AG10803 (cell line): Measurements from ENCODE around the gene HAGH.
A peak's percentile ranks its signal among the peaks of the same experiment; 100 is the strongest.
"Not testable (repeated sequence)": the region's sequence is repeated elsewhere in the genome, so short reads cannot be mapped to it uniquely, and the experiment has no call there.

ENCODE experiments used
- DNase-seq: peaks from one replicate; pipeline ENCODE4 v3.0.0; 2010; ENCODE audit warnings: low read depth
- H3K4me3 ChIP-seq: 2 replicates; pipeline ENCODE4 v1.5.1; 2011; ENCODE audit warnings: mild to moderate bottlenecking, low read length, control low read depth
- TF ChIP-seq, protein P1 (sequence below): conservative IDR thresholded peaks from 2 replicates; pipeline ENCODE4 v1.5.1; 2011; ENCODE audit warnings: mild to moderate bottlenecking, low read length, control low read depth, inconsistent platforms

Gene HAGH

DNA sequence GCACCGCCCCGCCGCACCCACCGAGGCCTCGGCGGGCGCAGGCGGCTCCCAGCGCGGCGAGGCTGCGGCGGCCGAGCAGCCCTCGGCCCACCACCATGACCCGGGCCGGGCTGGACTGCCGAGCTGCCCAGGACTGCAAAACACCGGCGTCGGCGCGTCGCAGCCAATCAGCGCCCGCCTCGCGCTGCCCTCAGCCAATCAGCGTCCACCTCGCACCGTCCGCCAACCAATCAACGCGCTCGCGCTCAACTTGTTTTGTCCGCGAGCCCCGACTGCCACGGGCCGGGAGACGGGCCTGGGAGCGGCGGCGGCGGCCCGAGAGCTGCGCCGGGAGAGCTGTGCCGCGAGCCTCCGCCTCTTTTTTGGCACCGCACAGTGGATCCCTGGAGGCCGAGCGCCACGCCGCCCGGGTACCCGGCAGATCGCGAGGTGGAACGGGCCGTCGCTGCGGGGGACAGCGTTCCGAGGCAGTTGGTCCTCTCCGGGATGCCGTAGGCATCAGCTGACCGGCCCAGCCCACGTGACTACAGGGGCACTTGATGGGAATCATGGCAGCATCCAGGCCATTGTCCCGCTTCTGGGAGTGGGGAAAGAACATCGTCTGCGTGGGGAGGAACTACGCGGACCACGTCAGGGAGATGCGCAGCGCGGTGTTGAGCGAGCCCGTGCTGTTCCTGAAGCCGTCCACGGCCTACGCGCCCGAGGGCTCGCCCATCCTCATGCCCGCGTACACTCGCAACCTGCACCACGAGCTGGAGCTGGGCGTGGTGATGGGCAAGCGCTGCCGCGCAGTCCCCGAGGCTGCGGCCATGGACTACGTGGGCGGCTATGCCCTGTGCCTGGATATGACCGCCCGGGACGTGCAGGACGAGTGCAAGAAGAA lies at the start of gene HAGH, which contains the start of gene FAHD1:
HAGH (minus strand) TSS at position 135 of the 883 bp plus-strand sequence; CDS start at position 97, 38 bp downstream.
FAHD1 (plus strand) TSS at position 516 of the 883 bp plus-strand sequence; CDS start at position 549, 33 bp downstream.
- H3K4me3 ChIP-seq = peak within 1 kb of the TSS; percentile 99
- peak; percentile 96 for DNase-seq
- TF ChIP-seq, protein P1, sequence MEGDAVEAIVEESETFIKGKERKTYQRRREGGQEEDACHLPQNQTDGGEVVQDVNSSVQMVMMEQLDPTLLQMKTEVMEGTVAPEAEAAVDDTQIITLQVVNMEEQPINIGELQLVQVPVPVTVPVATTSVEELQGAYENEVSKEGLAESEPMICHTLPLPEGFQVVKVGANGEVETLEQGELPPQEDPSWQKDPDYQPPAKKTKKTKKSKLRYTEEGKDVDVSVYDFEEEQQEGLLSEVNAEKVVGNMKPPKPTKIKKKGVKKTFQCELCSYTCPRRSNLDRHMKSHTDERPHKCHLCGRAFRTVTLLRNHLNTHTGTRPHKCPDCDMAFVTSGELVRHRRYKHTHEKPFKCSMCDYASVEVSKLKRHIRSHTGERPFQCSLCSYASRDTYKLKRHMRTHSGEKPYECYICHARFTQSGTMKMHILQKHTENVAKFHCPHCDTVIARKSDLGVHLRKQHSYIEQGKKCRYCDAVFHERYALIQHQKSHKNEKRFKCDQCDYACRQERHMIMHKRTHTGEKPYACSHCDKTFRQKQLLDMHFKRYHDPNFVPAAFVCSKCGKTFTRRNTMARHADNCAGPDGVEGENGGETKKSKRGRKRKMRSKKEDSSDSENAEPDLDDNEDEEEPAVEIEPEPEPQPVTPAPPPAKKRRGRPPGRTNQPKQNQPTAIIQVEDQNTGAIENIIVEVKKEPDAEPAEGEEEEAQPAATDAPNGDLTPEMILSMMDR = no peak

GRCh38 chr16:1876066-1876465 lies 49.4 kb upstream of the HAGH start:
- not testable (repeated sequence) for H3K4me3 ChIP-seq, DNase-seq

DNA sequence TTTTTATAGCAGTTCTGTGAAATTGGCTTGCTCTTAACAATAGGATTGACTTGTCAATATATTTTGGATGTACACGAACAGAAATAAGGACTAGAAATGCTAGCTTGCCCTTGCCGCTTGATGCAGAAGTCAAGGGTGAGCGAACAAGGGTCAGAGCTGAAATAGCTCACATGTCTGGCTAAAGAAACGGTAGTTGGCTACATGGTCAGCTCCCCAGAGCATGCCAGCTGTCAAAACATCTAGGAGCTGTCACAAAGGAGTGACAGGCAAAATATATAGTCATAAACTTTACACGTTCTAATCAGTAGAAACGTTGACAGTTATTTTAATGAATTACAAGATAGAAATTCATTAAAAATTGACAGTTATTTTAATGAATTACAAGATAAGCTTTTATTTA lies 48.2 kb upstream of the HAGH start:
- no peak overlapping the region for H3K4me3 ChIP-seq
- TF ChIP-seq, protein P1 = no peak
- no peak for DNase-seq

- H3K4me3 ChIP-seq = peak within 1 kb of the TSS; percentile 36
- DNase-seq = no peak
- TF ChIP-seq, protein P1 = no peak
These were observed 45.5 kb upstream of the HAGH start, which contains the start of gene MEIOB for GRCh38 chr16:1871974-1872635. Gene MEIOB (minus strand): TSS chr16:1872164. CDS start chr16:1868175, 3,989 bp downstream.

- peak; percentile 55 for DNase-seq
These were observed 43.9 kb upstream of the HAGH start for GRCh38 chr16:1870365-1871082.

GRCh38 chr16:1865902-1866690 lies 39.5 kb upstream of the HAGH start:
- H3K4me3 ChIP-seq = no peak overlapping the region
- DNase-seq = no peak
- TF ChIP-seq, protein P1 = no peak

More at GRCh38 chr16:1870365-1871082, 43.9 kb upstream of the HAGH start:
- TF ChIP-seq, protein P1 = no peak
- H3K4me3 ChIP-seq = no peak overlapping the region
